Fibroblast of skin of right biceps (primary cell): ENCODE data around the gene AMBRA1.
"Not testable (repeated sequence)": the region's sequence is repeated elsewhere in the genome, so short reads cannot be mapped to it uniquely, and the experiment has no call there.

Experiments
- DNase-seq: peaks from one replicate; pipeline ENCODE4 v3.0.0-alpha.2; 2013

Gene AMBRA1

DNA sequence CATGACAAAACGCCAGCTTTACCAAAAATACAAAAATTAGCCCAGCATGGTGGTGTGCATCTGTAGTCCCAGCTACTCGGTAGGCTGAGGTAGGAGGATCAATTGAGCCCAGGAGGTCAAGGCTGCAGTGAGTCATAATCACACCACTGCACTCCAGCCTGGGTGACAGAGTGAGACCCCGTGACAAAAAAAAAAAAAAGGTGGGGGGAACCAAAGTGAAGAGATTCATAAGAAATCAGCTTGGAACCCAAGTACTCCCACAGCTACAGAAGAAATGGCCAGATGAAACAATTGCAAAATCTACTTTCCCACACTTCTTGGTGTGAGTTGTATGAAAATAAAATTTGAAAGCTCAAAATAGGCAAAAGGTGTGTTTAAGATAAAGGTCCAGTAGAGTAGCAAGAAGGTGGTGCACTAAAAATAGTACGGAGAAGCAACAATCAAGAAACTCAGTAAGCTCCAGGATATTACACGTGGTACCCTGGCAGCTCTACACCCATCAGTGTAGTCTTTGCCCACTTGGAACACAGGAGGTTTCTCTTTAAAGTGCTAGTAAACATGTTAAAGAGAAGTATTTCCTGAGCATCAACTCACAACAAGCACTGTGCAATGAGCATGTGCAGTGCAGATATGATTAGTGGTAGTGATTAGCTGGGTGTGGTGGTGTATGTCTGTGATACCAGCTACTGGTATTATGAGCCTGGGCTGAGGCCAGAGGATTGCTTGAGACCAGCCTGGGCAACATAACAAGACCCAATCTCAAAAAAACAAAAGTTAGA is 17.9 kb upstream of the AMBRA1 start:
- no peak for DNase-seq

GRCh38 chr11:46609386-46609785 is 15.6 kb upstream of the AMBRA1 start:
- no peak for DNase-seq

DNA sequence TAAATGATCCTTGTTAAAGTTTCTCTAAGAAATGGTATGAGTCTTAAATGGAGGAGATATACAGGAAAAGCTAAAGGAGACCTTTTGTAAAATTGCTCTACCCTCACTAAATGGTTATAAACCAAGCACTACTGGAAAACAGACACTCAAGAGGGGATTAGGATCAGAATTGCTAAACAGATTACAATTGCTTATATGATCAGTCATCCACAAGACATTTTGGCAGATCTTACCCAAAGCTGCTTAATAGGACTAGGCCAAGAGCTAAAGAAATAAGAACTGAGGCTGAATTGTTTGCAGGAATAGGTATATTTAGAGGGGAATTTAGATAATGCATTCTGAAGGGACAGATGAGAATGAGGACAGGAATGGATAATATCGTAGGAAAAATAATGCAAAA is 13.7 kb upstream of the AMBRA1 start:
- no peak for DNase-seq

GRCh38 chr11:46604796-46605195 is 11.0 kb upstream of the AMBRA1 start:
- no peak for DNase-seq

- no peak for DNase-seq
Observed at GRCh38 chr11:46603704-46604308, 10.0 kb upstream of the AMBRA1 start.

GRCh38 chr11:46601129-46601528 is 7.3 kb upstream of the AMBRA1 start:
- no peak for DNase-seq

DNA sequence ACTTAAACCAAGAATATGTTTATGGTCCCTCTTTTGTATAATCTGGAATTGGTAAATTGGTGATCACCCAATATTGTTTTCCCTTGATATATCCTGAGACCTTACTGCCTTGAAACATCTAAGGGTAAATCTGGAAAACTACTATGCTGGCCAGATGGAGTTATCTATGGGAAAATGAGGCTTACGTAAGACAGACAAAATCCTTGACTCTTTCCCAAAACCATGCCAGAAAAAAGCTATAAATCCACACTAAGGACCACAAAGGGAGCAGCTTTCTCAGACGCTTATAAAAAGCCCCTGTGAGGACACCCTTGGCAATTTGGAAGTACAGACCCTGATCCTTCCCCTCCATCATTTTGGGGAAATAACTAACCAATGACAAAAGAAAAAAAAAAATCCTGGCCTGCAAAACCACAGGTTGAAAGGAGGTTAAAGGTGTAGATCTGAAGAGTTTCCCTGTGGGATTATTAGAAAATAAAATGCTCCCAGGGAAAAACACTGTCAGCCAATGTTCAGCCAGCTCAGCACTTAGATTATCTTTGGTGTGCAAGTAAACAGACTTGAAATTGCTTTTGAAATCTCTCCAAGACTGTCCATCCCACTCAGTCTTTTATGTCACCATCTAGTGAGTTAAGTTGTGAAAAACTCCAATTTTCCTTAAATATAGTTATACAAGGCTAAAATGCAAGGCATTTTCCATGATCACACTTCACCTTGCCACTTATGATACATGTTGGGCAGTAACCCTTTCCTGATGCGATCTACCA is 6.6 kb upstream of the AMBRA1 start:
- no peak for DNase-seq

- no peak for DNase-seq
Observed at GRCh38 chr11:46599340-46600193, 5.7 kb upstream of the AMBRA1 start.

DNA sequence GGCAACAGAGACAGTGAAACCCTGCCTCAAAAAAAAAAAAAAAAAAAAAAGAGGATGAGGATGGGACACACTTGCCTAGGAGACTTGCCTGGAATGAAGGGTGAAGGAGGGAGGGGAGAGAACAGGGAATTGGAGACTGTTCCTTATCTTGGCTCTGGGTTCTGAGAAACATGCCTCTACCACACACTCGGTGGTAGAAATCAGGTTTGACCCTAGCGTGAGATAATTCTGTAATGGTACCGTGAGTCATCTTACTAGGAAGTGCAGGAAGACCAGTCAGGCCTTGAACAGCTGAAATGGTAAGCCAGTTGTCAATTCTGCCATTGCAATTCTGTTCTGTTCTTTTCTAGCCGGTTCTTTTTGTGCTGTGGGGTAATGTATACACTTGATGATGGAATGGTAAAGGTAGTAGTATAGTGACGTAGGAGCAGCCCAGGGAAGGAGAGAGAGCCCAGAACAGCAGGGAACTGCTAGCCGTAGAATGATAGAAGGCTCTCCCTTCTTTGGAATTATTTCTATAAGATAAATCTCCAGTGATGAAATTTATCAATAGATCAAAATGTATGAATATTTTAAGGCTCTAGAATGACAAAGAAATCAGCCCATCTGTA is 3.9 kb upstream of the AMBRA1 start:
- DNase-seq = no peak

- no peak for DNase-seq
Observed at GRCh38 chr11:46597155-46597554, 3.3 kb upstream of the AMBRA1 start.

GRCh38 chr11:46594785-46595184 is 962 bp upstream of the AMBRA1 start:
- DNase-seq = no peak

- no peak for DNase-seq
Observed at GRCh38 chr11:46594374-46594700, 514 bp upstream of the AMBRA1 start.

GRCh38 chr11:46590740-46591605 is 2.9 kb downstream of the AMBRA1 start:
- DNase-seq = no peak

GRCh38 chr11:46588915-46589314 is 4.9 kb downstream of the AMBRA1 start:
- no peak for DNase-seq

DNA sequence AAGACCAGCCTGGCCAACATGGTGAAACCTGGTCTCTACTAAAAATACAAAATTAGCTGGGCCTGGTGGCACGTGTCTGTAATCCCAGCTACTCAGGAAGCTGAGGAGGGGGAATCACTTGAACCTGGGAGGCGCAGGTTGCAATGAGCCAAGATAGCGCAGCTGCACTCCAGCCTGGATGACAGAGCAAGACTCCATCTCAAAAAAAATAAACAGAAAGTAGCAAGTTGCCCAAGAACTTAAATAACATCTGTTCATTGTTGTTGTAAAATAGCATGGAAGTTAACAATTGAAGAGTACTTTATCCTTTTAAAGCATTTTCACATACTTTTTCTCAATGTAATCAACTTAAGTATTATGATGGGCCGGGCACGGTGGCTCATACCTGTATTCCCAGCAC is 5.7 kb downstream of the AMBRA1 start:
- DNase-seq = no peak

DNA sequence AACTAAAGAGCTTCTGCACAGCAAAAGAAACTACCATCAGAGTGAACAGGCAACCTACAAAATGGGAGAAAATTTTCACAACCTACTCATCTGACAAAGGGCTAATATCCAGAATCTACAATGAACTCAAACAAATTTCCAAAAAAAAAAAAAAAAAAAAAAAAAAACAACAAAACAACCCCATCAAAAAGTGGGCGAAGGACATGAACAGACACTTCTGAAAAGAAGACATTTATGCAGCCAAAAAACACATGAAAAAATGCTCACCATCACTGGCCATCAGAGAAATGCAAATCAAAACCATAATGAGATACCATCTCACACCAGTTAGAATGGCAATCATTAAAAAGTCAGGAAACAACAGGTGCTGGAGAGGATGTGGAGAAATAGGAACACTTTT is 10.3 kb downstream of the AMBRA1 start:
- DNase-seq = not testable (repeated sequence)

DNA sequence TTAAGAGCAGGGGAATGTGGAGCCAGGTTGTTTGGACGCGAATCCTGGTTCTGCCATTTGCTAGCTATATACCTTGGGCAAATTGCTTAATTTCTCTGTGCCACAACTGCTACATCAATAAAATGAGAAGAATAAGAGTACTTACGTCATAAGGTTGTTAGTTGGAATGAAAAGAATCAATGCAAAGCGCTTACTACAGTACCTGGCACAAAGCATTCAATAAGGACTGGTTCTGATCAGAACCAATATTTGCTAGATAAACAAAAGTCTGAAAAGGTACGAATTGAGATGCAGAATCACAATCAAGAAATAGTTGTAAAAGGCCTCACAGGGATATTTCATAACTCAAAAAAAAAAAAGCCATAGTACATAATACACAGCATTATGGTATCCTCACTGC is 11.2 kb downstream of the AMBRA1 start:
- no peak for DNase-seq

DNA sequence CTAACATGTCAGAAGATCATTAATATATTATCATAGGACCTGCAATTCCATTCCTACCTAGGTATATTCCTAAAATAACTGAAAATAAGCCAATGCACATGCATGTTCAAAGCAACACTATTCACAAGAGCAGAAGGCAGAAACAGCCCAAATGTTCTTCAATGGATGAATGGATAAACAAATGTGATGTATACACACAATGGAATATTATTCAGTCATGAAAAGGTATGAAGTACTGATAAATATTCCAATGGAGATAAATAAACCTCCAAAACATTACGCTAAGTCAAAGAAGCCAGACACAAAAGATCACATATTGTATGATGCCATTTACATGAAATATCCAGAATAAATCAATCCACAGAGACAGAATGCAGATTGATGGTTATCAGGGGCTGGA is 16.8 kb downstream of the AMBRA1 start:
- DNase-seq = no peak

DNA sequence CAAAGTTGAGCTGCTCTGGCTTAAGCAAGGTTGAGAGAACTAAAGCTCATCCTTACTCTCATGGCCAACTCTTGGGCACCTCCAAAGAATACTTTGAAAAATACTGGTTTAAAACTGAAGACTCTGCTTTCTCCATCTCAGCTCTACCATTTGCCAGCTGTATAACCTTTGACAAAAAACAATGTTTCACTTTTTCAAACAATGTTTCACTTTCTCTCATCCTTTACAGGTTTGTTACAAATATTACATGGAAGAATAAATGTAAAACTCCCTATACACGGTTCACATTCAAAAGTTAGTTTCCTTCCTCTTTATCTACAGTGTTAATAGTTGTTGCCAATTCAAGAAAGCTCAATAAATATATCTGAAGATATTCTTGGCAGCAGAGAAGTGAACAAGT is 19.2 kb downstream of the AMBRA1 start:
- DNase-seq = no peak

GRCh38 chr11:46570790-46571398 is 22.9 kb downstream of the AMBRA1 start:
- DNase-seq = no peak

DNA sequence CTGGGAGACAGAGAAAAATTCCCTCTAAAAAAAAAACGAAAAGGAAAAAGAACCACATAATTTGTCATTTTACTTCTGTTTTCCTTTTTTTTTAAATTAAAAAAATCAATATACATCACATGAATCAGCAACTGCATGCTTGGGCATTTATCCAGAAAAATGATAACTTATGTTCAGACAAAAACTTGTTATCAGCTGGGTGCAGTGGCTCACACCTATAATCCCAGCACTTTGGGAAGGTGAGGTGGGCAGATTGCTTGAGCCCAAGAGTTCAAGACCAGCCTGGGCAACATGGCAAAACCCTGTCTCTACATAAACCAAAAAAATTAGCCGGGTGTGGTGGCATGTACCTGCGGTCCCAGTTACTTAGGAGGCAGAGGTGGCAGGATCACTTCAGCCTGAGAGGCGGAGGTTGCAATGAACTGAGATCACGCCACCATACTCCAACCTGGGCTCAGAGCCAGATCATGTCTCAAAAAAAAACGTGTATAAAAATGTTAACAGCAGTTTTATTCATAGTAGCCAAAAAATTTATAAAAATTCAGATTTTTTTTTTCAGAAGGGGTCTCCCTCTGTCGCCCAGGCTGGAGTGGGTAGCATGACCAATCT is 28.5 kb downstream of the AMBRA1 start:
- no peak for DNase-seq
